Endometrial microvascular endothelial cells (primary cell): Measurements from ENCODE around the gene SET. TPM values are rescaled to one million over a fixed set of nuclear protein-coding genes. Genes with fewer than 3 reads are reported as not detected.

ENCODE experiments used
- in situ Hi-C: cut with HindIII; loops from 2 replicates; pipeline ENCODE4 v1.10.0; 2017; ENCODE audit warnings: low sequenced_read_pairs, low pct_unique_long_range_greater_than_20kb; ENCODE audit errors: inconsistent ontology term
- total RNA-seq: library from RNA; depleted of rRNA; stranded (reverse); fragments of >200 nt; gene quantifications from one replicate; pipeline ENCODE4 v1.2.3, GENCODE V29; 2015; ENCODE audit errors: inconsistent ontology term

SET gene
- total RNA-seq, 1 donor from 2014 or later = 410 TPM

GRCh38 chr9:128722380-128723351, 33.6 kb downstream of the SET start:
- in situ Hi-C loops = no loop called here

GRCh38 chr9:128723352-128723865, 34.4 kb downstream of the SET start:
- in situ Hi-C loops = no loop called here

GRCh38 chr9:128723866-128724743, 35.1 kb downstream of the SET start, which contains the start of gene ZDHHC12:
TSS of gene ZDHHC12 (minus strand) at chr9:128724127. CDS start at chr9:128724093, 34 bp downstream.
- in situ Hi-C loops = no loop called here

GRCh38 chr9:128724744-128725211, 35.8 kb downstream of the SET start:
- in situ Hi-C loops = no loop called here

GRCh38 chr9:128727640-128728248, 38.7 kb downstream of the SET start:
- in situ Hi-C loops = no loop called here

GRCh38 chr9:128728298-128728697, 39.3 kb downstream of the SET start:
- in situ Hi-C loops = no loop called here

GRCh38 chr9:128729302-128729701, 40.3 kb downstream of the SET start:
- in situ Hi-C loops = no loop called here

- in situ Hi-C loops = no loop called here
These were observed 40.9 kb downstream of the SET start for GRCh38 chr9:128729766-128730517.

- in situ Hi-C loops = no loop called here
These were observed 42.1 kb downstream of the SET start for GRCh38 chr9:128731093-128731492.

GRCh38 chr9:128731691-128732090, 42.7 kb downstream of the SET start:
- in situ Hi-C loops = no loop called here

GRCh38 chr9:128732576-128732975, 43.6 kb downstream of the SET start:
- in situ Hi-C loops = no loop called here

- in situ Hi-C loops = no loop called here
These were observed 44.2 kb downstream of the SET start for GRCh38 chr9:128733256-128733655.

GRCh38 chr9:128735373-128735772, 46.4 kb downstream of the SET start:
- in situ Hi-C loops = no loop called here

- in situ Hi-C loops = no loop called here
These were observed 53.4 kb downstream of the SET start for GRCh38 chr9:128742401-128742800.

GRCh38 chr9:128743421-128743820, 54.4 kb downstream of the SET start:
- in situ Hi-C loops = no loop called here
